Stimulated activated naive CD8-positive, alpha-beta T cell treated with anti-CD3 and anti-CD28 coated beads, Interleukin-15, Interleukin-2, amounts not matched to agents 100 ng/mL and 50 ng/mL, for 24 hours (primary cell): Measurements from ENCODE around the gene PLD6.
"Not testable (repeated sequence)": the region's sequence is repeated elsewhere in the genome, so short reads cannot be mapped to it uniquely, and the experiment has no call there.

ENCODE experiments used
- H3K27ac Mint-ChIP-seq: one replicate; pipeline ENCODE4 v1.8.0; 2021; ENCODE audit warnings: mild to moderate bottlenecking, mixed read lengths
- H3K27me3 Mint-ChIP-seq: one replicate; pipeline ENCODE4 v1.8.0; 2021; ENCODE audit warnings: mixed read lengths
- H3K36me3 Mint-ChIP-seq: one replicate; pipeline ENCODE4 v1.8.0; 2021; ENCODE audit warnings: low read depth, mixed read lengths
- H3K4me1 Mint-ChIP-seq: one replicate; pipeline ENCODE4 v1.8.0; 2021; ENCODE audit warnings: low read depth, mixed read lengths
- H3K4me3 Mint-ChIP-seq: one replicate; pipeline ENCODE4 v1.8.0; 2021; ENCODE audit warnings: mild to moderate bottlenecking, mixed read lengths
- H3K9me3 Mint-ChIP-seq: one replicate; pipeline ENCODE4 v1.8.0; 2021; ENCODE audit warnings: mixed read lengths

Gene PLD6

DNA sequence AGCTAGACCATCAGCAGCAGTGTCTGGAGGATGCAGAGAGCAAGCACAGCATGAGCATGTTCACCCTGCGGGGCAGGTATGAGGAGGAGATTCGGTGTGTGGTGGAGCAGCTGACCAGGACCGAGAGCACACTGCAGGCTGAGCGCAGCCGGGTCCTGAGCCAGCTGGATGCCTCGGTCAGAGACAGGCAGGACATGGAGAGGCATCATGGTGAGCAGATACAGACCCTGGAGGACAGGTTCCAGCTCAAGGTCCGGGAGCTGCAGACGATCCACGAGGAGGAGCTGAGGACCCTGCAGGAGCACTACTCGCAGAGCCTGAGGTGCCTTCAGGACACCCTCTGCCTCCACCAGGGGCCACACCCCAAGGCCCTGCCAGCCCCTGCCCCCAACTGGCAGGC is 38.8 kb downstream of the PLD6 start:
- no peaks in the 10 kb centered on the region for H3K27me3 Mint-ChIP-seq
- peaks cover 38% of the 10 kb centered on the region for H3K36me3 Mint-ChIP-seq
- no peak overlapping the region for H3K27ac Mint-ChIP-seq
- no peak overlapping the region for H3K4me3 Mint-ChIP-seq
- H3K4me1 Mint-ChIP-seq = peaks cover 17% of the 10 kb centered on the region
- no peaks in the 10 kb centered on the region for H3K9me3 Mint-ChIP-seq

DNA sequence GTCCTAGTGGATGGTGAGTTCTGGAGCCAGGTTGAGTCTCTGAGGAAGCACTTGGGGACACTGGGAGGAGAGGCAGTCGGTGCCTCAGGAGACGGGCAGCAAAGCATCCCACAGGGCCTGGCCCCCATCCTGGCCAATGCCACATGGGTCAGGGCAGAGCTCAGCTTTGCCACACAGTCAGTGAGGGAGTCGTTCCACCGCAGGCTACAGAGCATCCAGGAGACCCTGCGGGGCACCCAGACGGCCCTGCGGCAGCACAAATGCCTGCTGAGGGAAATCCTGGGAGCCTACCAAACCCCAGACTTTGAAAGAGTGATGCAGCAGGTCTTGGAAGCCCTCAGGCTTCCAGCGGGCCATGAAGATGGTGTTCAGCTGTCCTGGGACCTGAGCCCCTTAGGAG is 39.7 kb downstream of the PLD6 start:
- Mint-ChIP-seq H3K27me3 (no peaks in the 10 kb centered on the region), H3K36me3 (peaks cover 40% of the 10 kb centered on the region), H3K27ac (no peak overlapping the region), H3K4me1 (peaks cover 12% of the 10 kb centered on the region), H3K4me3 (no peak overlapping the region), H3K9me3 (no peaks in the 10 kb centered on the region)

DNA sequence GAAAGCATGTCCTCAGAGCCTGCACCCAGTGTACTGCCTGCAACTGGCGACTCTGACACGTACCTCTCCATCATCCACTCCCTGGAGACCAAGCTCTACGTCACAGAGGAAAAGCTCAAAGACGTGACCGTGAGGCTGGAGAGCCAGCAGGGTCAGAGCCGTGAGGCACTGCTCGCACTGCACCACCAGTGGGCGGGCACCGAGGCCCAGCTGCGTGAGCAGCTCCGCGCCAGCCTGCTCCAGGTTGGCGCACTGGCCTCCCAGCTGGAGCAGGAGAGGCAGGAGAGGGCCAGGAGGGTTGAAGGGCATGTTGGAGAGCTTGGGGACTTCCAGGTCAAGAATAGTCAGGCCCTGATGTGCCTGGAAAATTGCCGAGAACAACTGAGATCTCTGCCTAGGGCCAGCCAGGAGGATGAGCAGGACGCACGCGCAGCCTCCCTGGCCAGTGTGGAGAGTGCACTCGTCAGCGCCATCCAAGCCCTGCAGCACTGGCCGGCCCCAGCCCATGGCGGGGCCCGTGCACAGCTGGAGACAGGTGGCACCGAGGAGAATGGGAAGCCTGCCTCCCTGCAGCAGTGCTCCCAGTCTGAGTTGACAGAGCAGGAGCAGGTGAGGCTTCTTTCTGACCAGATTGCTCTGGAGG is 40.3 kb downstream of the PLD6 start:
- no peak overlapping the region for H3K4me3 Mint-ChIP-seq
- no peak overlapping the region for H3K27ac Mint-ChIP-seq
- H3K36me3 Mint-ChIP-seq = peaks cover 44% of the 10 kb centered on the region
- no peaks in the 10 kb centered on the region for H3K27me3 Mint-ChIP-seq
- H3K9me3 Mint-ChIP-seq = no peaks in the 10 kb centered on the region
- peaks cover 6% of the 10 kb centered on the region for H3K4me1 Mint-ChIP-seq

DNA sequence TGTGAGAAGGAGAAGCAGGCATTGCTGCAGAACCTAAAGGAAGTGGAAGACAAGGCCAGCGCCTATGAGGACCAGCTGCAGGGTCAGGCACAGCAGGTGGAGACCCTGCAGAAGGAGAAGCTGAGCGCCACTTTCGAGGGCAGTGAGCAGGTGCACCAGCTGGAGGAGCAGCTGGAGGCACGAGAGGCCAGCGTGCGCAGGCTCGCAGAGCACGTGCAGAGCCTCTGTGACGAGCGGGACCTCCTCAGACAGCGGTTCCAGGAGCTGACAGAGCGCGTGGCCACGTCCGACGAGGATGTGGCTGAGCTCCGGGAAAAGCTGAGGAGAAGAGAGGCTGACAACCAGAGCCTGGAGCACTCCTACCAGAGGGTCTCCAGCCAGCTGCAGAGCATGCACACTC is 41.5 kb downstream of the PLD6 start:
- no peaks in the 10 kb centered on the region for H3K4me1 Mint-ChIP-seq
- no peaks in the 10 kb centered on the region for H3K9me3 Mint-ChIP-seq
- H3K27me3 Mint-ChIP-seq = no peaks in the 10 kb centered on the region
- peaks cover 47% of the 10 kb centered on the region for H3K36me3 Mint-ChIP-seq
- no peak overlapping the region for H3K4me3 Mint-ChIP-seq
- no peak overlapping the region for H3K27ac Mint-ChIP-seq

DNA sequence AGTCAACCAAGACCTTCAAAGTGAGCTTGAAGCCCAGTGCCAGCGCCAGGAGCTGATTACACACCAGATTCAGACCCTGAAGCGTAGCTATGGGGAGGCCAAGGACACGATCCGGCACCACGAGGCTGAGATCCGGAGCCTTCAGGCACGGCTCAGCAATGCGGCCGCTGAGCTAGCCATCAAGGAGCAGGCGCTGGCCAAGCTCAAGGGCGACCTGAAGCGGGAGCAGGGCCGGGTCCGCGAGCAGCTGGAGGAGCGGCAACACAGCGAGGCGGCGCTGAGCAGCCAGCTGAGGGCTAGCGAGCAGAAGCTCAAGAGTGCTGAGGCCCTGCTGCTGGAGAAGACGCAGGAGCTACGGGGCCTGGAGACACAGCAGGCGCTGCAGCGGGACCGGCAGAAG is 42.0 kb downstream of the PLD6 start:
- no peaks in the 10 kb centered on the region for H3K27me3 Mint-ChIP-seq
- no peak overlapping the region for H3K27ac Mint-ChIP-seq
- H3K4me1 Mint-ChIP-seq = no peaks in the 10 kb centered on the region
- no peaks in the 10 kb centered on the region for H3K9me3 Mint-ChIP-seq
- no peak overlapping the region for H3K4me3 Mint-ChIP-seq
- H3K36me3 Mint-ChIP-seq = peaks cover 51% of the 10 kb centered on the region

DNA sequence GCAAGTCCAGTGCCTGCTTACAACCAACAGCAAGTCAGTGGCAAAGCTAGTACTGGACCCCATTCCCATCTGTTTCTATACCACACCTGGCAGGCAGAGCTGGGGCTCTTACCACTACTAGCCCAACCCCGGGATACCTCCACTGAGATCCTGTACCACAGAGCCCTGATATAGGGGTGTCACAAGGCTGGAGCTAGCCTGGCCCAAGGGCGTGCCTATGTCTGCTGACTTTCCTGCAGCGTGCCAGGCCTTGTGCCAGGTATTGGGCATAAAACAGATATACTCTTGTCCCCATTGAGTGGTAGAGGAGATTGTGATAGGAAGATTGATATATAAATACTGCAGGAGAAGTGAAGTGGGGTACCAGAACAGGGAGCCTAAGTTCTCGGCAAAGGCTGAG is 44.4 kb downstream of the PLD6 start:
- Mint-ChIP-seq H3K9me3 (no peaks in the 10 kb centered on the region), H3K4me3 (no peak overlapping the region), H3K36me3 (peaks cover 42% of the 10 kb centered on the region), H3K27ac (no peak overlapping the region), H3K27me3 (no peaks in the 10 kb centered on the region), H3K4me1 (no peaks in the 10 kb centered on the region)

DNA sequence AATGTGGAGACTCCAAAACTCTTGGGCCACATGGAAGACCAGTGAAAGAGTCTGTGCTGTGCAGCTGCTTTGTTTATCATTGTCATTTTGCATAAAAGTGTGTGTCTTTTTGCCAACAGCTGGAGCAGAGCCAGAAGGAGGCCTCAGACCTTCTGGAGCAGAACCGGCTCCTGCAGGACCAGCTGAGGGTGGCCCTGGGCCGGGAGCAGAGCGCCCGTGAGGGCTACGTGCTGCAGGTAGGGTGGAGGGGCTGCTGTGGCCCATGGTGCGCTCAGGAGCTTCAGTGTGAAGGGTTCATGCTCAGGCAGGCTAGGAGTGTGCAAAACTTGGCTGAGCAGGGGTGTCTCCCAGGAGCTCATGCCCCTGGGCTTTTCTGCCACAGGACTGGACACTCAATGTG is 45.0 kb downstream of the PLD6 start:
- Mint-ChIP-seq H3K27ac (no peak overlapping the region), H3K27me3 (no peaks in the 10 kb centered on the region), H3K4me3 (no peak overlapping the region), H3K36me3 (peaks cover 40% of the 10 kb centered on the region), H3K9me3 (no peaks in the 10 kb centered on the region), H3K4me1 (no peaks in the 10 kb centered on the region)

DNA sequence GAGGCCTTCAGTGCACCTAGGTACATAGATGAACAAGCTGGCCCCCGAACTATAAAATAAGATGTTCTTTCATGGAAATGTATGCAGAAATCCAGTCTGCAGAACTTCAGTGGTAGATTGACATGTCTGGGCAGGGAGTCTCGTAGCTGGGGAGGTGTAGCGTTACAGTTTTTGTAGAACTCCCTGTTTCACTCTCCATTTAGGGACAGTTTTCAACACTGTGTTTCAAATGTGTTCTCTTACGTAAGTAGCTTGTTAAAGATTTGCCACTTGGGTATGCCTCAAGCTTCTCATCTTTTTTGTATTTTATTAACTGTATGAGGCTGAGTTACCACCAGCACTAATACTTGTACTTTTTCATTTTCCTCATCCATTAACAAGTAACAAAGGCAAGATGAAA is 46.6 kb downstream of the PLD6 start:
- Mint-ChIP-seq H3K36me3 (peaks cover 40% of the 10 kb centered on the region), H3K27ac (no peak overlapping the region), H3K4me3 (no peak overlapping the region), H3K9me3 (no peaks in the 10 kb centered on the region), H3K4me1 (peaks cover 4% of the 10 kb centered on the region), H3K27me3 (no peaks in the 10 kb centered on the region)

DNA sequence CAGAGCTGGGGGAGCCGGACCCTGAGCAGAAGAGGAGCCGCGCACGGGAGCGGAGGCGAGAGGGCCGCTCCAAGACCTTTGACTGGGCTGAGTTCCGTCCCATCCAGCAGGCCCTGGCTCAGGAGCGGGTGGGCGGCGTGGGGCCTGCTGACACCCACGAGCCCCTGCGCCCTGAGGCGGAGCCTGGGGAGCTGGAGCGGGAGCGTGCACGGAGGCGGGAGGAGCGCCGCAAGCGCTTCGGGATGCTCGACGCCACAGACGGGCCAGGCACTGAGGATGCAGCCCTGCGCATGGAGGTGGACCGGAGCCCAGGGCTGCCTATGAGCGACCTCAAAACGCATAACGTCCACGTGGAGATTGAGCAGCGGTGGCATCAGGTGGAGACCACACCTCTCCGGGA is 47.6 kb downstream of the PLD6 start:
- H3K4me3 Mint-ChIP-seq, H3K27ac Mint-ChIP-seq, H3K9me3 Mint-ChIP-seq, H3K27me3 Mint-ChIP-seq: not testable (repeated sequence)
- peaks cover 11% of the 10 kb centered on the region for H3K4me1 Mint-ChIP-seq
- H3K36me3 Mint-ChIP-seq = peaks cover 45% of the 10 kb centered on the region

DNA sequence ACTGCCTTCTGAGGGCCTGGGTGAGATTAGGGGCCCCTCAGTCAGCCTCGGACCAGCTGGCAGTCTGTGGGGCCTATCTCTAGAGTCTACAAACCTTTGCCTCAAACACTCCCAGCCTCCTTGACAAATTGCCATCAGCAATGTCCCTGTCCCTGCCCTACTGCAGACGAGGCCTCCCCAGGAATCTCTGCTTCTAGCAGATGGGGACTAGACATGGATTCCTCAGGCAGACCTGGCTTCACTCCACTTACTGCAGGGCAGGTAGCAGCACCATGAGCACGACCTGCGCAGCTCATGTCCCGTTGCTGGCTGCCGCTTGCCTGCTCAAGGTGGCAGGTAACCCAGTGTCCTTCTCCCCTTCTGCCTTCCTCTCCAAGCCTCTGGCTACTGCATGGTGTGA is 49.1 kb downstream of the PLD6 start:
- peaks cover 51% of the 10 kb centered on the region for H3K36me3 Mint-ChIP-seq
- no peak overlapping the region for H3K27ac Mint-ChIP-seq
- H3K4me3 Mint-ChIP-seq = no peak overlapping the region
- no peaks in the 10 kb centered on the region for H3K27me3 Mint-ChIP-seq
- H3K4me1 Mint-ChIP-seq = peaks cover 23% of the 10 kb centered on the region
- no peaks in the 10 kb centered on the region for H3K9me3 Mint-ChIP-seq

DNA sequence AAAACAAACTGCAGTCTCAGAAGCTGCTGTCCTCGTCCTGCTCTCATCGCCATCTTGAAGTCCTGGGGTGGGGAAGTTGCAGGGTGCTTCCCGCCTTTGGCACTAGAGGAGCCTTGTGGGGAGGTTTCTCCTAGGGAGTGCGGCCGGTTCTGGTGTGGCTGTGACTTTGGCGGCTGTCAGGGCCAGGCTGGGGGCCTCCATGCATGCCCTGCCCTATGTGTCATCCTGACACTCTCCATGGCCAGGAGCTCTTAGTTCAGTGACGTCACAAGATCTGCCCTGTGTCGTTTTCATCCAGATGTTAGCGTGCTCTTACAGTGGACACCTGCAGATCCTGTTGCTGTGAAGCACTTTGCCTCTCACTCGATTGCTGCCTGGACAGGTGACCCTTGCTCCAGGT is 49.6 kb downstream of the PLD6 start:
- no peaks in the 10 kb centered on the region for H3K9me3 Mint-ChIP-seq
- no peak overlapping the region for H3K27ac Mint-ChIP-seq
- H3K4me1 Mint-ChIP-seq = peaks cover 27% of the 10 kb centered on the region
- no peak overlapping the region for H3K4me3 Mint-ChIP-seq
- H3K27me3 Mint-ChIP-seq = no peaks in the 10 kb centered on the region
- H3K36me3 Mint-ChIP-seq = peaks cover 47% of the 10 kb centered on the region

DNA sequence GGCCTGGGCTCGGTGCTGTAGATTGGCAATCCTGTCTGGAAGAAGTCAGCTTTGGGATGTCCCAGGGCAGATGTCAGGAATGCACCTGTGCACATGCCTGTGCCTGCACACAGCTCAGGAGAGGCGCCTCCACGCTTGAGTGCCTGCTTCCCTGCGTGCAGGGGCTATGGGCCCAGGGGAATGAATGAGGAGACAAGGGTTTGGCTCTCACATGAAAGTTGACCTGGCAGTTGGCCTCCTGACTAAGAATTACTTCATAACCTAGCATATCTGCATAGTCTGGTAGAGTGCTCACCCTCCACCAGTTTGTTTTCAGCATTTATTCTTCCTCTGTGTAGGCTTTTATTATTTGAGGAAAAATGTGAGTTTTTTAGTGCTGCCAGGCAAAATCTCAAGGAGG is 50.0 kb downstream of the PLD6 start:
- Mint-ChIP-seq H3K36me3 (peaks cover 43% of the 10 kb centered on the region), H3K4me1 (peaks cover 31% of the 10 kb centered on the region), H3K9me3 (no peaks in the 10 kb centered on the region), H3K27ac (no peak overlapping the region), H3K4me3 (no peak overlapping the region), H3K27me3 (no peaks in the 10 kb centered on the region)

DNA sequence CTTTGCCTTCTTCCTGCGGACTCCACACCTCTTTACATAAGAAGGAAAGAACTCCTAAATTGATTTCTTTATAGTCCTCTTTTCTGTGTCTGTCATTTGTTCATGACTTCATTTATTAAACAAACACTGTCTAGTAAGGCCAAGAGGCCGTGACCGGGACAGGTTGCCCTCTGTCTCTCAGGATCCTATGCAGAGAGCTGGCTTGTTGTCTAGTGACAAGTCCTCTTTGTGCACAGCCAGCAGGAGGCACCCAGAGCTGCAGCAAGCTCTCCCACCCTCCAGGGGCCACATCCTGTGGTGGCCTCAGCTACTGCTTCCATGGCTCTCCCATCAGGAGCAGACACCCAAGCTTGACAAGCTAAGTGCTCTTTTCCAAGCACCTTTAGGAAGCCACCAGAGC is 50.6 kb downstream of the PLD6 start:
- Mint-ChIP-seq H3K27ac (no peak overlapping the region), H3K27me3 (no peaks in the 10 kb centered on the region), H3K36me3 (peaks cover 41% of the 10 kb centered on the region), H3K4me3 (no peak overlapping the region), H3K9me3 (no peaks in the 10 kb centered on the region), H3K4me1 (peaks cover 32% of the 10 kb centered on the region)

DNA sequence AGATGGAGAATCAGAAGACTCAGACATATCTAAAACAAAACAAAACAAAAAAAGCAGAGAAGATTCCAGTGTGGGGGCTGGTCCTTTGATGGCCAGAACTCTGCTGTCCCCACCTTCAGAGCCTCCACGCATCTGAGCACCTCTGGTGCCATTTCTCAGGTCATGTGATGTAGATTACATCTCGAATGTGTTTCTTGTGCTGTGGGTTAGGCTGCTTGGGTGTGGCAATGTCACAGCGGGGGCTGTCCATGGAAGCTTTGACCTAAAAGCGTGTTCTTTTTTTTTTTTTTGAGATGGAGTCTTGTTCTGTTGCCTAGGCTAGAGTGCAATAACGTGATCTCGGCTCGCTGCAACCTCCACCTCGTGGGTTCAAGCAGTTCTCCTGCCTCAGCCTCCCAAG is 51.2 kb downstream of the PLD6 start:
- Mint-ChIP-seq H3K4me1 (peaks cover 38% of the 10 kb centered on the region), H3K4me3 (no peak overlapping the region), H3K27me3 (no peaks in the 10 kb centered on the region), H3K27ac (peak overlapping the region; percentile 12), H3K36me3 (peaks cover 43% of the 10 kb centered on the region), H3K9me3 (no peaks in the 10 kb centered on the region)

DNA sequence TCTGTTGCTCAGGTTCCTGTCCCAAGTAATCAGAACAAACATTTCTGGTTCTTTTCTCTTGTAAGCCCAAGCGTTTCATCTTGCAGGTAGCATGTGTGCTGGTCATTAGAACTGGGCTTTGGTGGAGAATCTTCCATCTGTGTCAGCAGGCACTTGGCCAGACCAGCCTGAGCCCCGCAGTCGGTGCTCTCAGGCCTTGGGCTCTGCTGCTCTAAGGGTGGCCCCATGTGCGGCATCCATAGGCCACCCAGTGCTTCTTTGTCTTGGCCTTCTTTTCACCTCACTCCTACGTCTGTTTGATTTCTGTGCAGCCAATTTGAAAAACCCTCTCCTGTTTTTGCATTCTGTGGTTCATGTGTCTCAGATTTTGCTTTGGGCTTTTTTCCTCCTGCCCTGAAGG is 51.6 kb downstream of the PLD6 start:
- H3K27me3 Mint-ChIP-seq = no peaks in the 10 kb centered on the region
- H3K27ac Mint-ChIP-seq = peak overlapping the region; percentile 12
- H3K36me3 Mint-ChIP-seq = peaks cover 42% of the 10 kb centered on the region
- no peaks in the 10 kb centered on the region for H3K9me3 Mint-ChIP-seq
- H3K4me1 Mint-ChIP-seq = peaks cover 41% of the 10 kb centered on the region
- no peak overlapping the region for H3K4me3 Mint-ChIP-seq

DNA sequence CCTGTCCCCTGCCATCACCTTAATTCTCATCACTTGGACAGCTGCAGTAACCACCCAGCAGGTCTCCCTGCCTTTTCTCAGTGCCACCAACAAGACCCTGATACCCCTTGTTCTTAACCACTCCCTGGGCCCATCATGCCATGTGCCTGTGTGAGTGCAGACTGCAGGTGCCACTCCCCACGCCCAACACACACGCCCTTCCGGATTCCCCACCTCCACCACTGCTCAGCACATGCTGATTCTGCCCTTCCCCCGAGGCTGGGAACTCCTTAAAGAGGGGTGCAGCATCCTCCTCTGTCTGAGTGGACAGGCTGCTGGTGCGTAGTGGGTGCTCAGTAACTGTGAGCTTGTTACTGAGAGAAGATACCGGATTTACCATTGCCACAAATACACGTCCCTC is 52.4 kb downstream of the PLD6 start:
- H3K27me3 Mint-ChIP-seq = no peaks in the 10 kb centered on the region
- H3K4me3 Mint-ChIP-seq = no peak overlapping the region
- H3K36me3 Mint-ChIP-seq = peaks cover 40% of the 10 kb centered on the region
- H3K9me3 Mint-ChIP-seq = no peaks in the 10 kb centered on the region
- peaks cover 41% of the 10 kb centered on the region for H3K4me1 Mint-ChIP-seq
- H3K27ac Mint-ChIP-seq = no peak overlapping the region
